Measurements from ENCODE around the gene GPT2. TPM values are rescaled to one million over a fixed set of nuclear protein-coding genes. Genes with fewer than 3 reads are reported as not detected.

GPT2 gene
- total and polyA plus RNA-seq, 2 donors (not counting 3 experiments of a cell fraction or from before 2014, with no cell fraction given) = 10.8 to 17.9 TPM

DNA sequence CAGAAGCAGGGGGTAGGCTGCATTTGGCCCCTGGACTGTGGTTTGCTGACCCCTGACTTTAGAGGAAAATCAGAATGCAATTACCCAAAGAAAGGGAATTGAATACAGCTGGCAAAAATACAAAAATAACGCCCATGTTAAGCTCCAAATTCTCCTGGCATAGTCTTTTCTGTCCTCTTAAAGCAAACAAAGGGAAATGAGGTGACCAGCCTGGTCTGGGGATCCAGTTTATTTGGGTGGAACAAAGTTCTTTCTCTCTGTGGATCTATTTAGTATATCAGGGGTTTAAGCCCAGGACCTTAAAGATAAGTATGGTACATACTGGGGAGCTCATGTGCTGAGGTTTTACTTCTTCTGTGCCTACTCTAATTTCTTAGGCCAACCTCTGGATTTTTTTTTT lies 65.8 kb downstream of the GPT2 start:
- Histone ChIP-seq H3K4me1 (ENCODE audit: control insufficient read depth, extremely low read depth, insufficient read depth, low read length) (no peaks in the 10 kb centered on the region), H3K79me2 (ENCODE audit: control insufficient read depth, insufficient read depth, low read length) (no peaks in the 10 kb centered on the region), H3K9me1 (replicated peaks; ENCODE audit: control insufficient read depth, extremely low read depth, insufficient read depth, low read length) (no peaks in the 10 kb centered on the region), H3K9ac (replicated peaks; ENCODE audit: extremely low read depth, insufficient read depth, low read length) (no peak overlapping the region), H3K27me3 (ENCODE audit: control insufficient read depth in 2 of 2, insufficient read depth in 2 of 2, low read length in 2 of 2) (no peaks in the 10 kb centered on the region), H3K4me2 (ENCODE audit: insufficient read depth, low read length) (no peak overlapping the region), H3K4me3 (replicated peaks in 1 of 3; ENCODE audit: insufficient read depth in 1 of 3, low read depth in 1 of 3, low read length in 3 of 3) (no peak overlapping the region), H2AFZ (ENCODE audit: low read depth, low read length) (no peak overlapping the region), H3K36me3 (ENCODE audit: control insufficient read depth in 2 of 2, extremely low read depth in 1 of 2, insufficient read depth in 2 of 2, low read length in 2 of 2) (peaks cover 0 to 3% of the 10 kb centered on the region in 2 experiments), H3K27ac (ENCODE audit: insufficient read depth, low read depth, low read length) (no peak overlapping the region), H4K20me1 (replicated peaks; ENCODE audit: control insufficient read depth, extremely low read depth, insufficient read depth, low read length) (no peaks in the 10 kb centered on the region), H3K9me3 (replicated peaks; ENCODE audit: control insufficient read depth, insufficient read depth, low read length) (no peaks in the 10 kb centered on the region)
- FAIRE-seq (no peak), DNase-seq (ENCODE audit: low read depth, low spot score) (no peak)
- no TSS peak for BruUV-seq (replicated peaks)
- CTCF ChIA-PET = interaction anchor here (0.6 to 8.6 kb wide), 5 partner anchors 87 to 1215 kb away, joined by 3 to 127 read pairs (median 3); no protein-coding TSS in a partner anchor
- TF ChIP-seq EZH2 (IDR thresholded peaks at IDR 0.05; ENCODE audit: borderline replicate concordance, low read depth, low read length, severe bottlenecking) (no peak), FOS (IDR thresholded peaks at IDR 0.05; ENCODE audit: borderline replicate concordance, insufficient read depth, low read length) (no peak), MYC (IDR thresholded peaks at IDR 0.05; ENCODE audit: low read depth, low read length) (no peak), POLR2AphosphoS5 (IDR thresholded peaks at IDR 0.05; ENCODE audit: insufficient read depth, low read depth, low read length) (no peak), GATA2 (IDR thresholded peaks at IDR 0.05; ENCODE audit: insufficient read depth, insufficient read length, low read depth, low read length) (no peak), POLR2A (IDR thresholded peaks at IDR 0.05; ENCODE audit: low read depth, low read length) (no peak), JUN (IDR thresholded peaks at IDR 0.05; ENCODE audit: borderline replicate concordance, insufficient read depth, insufficient read length, low read depth) (no peak)
- TF ChIP-seq, protein P1, sequence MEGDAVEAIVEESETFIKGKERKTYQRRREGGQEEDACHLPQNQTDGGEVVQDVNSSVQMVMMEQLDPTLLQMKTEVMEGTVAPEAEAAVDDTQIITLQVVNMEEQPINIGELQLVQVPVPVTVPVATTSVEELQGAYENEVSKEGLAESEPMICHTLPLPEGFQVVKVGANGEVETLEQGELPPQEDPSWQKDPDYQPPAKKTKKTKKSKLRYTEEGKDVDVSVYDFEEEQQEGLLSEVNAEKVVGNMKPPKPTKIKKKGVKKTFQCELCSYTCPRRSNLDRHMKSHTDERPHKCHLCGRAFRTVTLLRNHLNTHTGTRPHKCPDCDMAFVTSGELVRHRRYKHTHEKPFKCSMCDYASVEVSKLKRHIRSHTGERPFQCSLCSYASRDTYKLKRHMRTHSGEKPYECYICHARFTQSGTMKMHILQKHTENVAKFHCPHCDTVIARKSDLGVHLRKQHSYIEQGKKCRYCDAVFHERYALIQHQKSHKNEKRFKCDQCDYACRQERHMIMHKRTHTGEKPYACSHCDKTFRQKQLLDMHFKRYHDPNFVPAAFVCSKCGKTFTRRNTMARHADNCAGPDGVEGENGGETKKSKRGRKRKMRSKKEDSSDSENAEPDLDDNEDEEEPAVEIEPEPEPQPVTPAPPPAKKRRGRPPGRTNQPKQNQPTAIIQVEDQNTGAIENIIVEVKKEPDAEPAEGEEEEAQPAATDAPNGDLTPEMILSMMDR (IDR thresholded peaks at IDR 0.05; ENCODE audit: extremely low read depth in 1 of 2, insufficient read depth in 1 of 2, low read depth in 1 of 2, low read length in 2 of 2) = no peak
- TF ChIP-seq, protein P2, sequence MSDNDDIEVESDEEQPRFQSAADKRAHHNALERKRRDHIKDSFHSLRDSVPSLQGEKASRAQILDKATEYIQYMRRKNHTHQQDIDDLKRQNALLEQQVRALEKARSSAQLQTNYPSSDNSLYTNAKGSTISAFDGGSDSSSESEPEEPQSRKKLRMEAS (IDR thresholded peaks at IDR 0.05; ENCODE audit: insufficient read depth, insufficient read length) = no peak
- intact Hi-C loops (cut with micrococcal nuclease) (no loop called here), dilution Hi-C loops (cut with MboI; ENCODE audit: extremely low pct_ligation_motif_present, low sequenced_read_pairs) (no loop called here)
- POLR2A ChIA-PET = interaction anchor here (0.7 kb wide), 1 partner anchor 1213 kb away, joined by 3 read pairs; no protein-coding TSS in a partner anchor

Measured in endothelial cell of umbilical vein (primary cell).